CD4-positive, alpha-beta T cell treated with Interleukin-2 at 100 ng/mL for 4 hours (primary cell): ENCODE data around the gene F2RL1.
"Not testable (repeated sequence)": the region's sequence is repeated elsewhere in the genome, so short reads cannot be mapped to it uniquely, and the experiment has no call there.

Source experiments
- DNase-seq: peaks from one replicate; pipeline ENCODE4 v3.0.0-alpha.2; 2020; ENCODE audit warnings: low spot score

F2RL1 gene

DNA sequence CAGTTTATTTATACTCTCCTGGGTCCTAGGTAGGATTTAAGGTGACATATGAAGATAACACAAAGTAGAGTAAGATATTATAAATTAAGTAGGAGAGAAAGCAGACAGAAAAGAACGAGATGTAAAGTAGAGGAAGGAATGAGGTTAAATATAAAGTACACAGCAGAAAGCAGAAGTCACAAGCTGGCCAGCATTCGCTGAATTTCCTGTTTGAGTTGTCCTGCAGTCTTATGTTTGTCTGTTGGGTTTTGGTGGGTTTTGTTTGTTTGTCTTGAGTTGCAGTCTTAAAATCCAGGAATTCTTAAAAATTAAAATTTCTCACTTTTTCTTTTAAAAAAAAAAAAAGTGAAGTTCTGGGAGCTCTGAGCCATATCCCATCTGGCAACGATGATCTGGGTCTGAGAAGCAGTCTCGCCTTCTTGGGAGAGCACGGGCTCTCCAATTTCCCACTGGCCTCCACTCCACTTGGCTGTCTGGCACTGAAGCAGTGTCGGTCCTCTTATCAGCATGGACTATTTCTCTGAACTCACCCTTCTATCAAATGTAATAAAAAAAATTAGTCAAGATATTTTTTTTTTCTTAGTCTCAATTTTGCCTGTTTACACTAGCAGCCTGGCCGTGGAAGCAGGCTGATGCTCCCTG lies 33.0 kb downstream of the F2RL1 start:
- no peak for DNase-seq

DNA sequence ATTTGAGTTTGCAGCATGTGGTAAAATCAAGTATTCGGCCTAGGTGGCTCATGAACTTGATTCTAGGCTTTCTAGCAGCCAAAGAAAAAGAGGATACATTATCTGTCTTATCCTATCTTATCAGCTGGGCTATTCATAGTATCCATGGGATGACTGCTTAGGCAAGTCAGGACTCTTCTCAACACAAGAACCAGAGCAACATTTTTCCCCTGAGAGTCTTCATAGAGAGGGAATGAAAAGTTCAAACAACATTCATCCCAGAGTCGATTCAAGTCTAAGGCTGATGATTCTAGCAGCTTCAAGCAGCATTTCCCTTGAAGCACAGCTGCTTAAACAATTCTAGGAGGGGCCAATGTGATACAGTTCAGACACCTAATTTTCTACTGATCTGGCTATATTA lies 33.9 kb downstream of the F2RL1 start:
- no peak for DNase-seq

GRCh38 chr5:76853741-76854140 lies 34.9 kb downstream of the F2RL1 start:
- DNase-seq: not testable (repeated sequence)

DNA sequence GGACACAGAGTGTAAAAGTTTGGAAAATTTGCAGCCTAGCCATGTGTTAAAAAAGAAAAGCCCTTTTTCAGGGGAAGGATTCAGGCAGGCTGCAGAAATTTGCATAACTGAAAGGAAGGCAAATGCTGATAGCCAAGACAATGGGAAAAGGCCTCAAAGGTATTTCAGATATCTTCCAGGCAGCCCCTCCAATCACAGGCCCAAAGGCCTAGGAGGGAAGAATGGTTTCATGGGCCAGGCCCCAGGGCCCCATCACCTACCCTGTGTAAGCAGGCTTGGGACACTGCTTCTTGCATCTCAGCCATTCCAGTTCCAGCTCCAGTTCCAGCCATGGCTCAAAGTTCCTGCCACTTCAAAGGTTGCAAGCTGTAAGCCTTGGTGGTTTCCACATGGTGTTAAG lies 35.8 kb downstream of the F2RL1 start:
- no peak for DNase-seq

- DNase-seq: not testable (repeated sequence)
These were observed 36.7 kb downstream of the F2RL1 start for GRCh38 chr5:76855501-76855900.

- peak; percentile 70 for DNase-seq
These were observed 37.1 kb downstream of the F2RL1 start for GRCh38 chr5:76855961-76856360.

DNA sequence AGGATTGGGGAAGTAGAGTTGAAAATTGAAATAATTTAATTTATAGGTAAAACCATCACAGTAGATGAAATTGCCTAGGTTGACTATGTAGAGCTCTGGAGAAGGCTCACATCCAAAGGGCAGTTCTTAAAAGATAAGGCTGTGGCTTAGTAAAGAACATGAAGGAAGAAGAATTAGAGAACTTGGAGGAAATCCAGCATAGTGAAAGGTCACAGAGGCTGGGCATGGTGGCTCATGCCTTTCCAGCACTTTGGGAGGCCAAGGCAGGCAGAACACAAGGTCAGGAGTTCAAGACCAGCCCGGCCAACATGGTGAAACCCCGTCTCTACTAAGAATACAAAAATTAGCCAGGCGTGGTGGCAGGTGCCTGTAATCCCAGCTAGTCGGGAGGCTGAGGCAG lies 38.0 kb downstream of the F2RL1 start:
- DNase-seq: not testable (repeated sequence)

DNA sequence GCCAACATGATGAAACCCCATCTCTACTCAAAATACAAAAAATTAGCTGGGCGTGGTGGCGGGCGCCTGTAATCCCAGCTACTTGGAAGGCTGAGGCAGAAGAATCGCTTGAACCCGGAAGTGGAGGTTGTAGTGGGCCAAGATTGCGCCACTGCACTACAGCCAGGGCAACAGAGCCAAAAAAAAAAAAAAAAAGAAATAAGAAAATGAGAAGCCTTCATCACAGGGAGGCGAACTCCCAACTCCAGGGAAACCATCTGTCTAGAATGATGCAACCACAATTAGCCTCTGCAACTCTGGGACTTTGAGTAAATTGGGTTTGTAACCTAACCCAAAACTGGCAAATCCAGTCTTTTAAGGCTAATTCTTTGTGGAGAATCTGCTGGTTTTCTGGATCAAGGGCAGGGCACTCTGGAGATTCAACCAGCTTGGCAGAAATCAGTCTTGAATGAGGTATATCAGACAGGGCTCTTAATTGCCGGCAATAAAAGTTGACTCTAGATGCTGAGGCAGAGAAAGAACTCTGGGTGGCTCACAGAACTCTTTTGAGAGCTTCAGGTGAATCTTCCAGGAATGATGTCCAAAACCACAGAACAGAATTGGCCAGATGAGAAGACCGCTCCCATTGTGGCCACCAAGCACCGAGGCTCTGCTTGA lies 40.9 kb downstream of the F2RL1 start:
- no peak for DNase-seq

DNA sequence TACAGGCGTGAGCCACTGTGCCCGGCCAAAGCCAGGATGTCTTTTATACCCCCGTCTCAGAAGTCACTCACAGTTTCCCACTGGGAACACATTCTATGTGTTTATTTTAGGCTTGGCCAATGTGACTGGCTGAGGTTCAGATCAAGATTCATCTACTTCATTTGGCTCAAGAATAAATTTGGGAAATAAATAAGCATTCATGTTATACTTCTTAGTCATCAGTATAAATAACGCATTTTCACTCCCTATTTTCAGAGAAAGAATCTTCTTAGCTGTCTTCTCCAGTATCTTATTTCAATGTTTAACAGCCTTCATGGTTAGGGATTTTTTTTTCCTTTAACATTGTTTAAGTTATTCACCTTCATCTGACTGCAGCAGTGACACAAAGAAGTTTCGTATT lies 42.8 kb downstream of the F2RL1 start:
- no peak for DNase-seq

- DNase-seq: no peak
These were observed 44.2 kb downstream of the F2RL1 start for GRCh38 chr5:76863001-76863400.

DNA sequence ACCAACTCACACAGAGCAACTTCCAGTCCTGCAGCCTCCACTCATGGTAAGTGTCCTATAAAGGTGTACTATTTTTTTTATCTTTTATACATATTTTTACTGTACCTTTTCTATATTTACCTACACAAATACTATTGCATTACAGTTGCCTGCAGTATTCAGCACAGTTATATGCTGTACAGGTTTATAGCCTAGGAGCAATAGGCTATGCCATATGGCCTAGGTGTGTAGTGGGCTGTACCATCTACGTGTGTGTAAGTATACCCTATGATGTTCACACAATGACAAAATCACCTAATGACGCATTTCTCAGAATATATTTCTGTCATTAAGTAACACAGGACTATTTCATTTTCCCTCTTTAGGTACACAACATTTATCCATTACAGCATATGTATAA lies 47.7 kb downstream of the F2RL1 start:
- DNase-seq: no peak

- no peak for DNase-seq
These were observed 48.2 kb downstream of the F2RL1 start for GRCh38 chr5:76867038-76867437.

GRCh38 chr5:76867827-76868693 lies 49.2 kb downstream of the F2RL1 start:
- peak; percentile 69 for DNase-seq

DNA sequence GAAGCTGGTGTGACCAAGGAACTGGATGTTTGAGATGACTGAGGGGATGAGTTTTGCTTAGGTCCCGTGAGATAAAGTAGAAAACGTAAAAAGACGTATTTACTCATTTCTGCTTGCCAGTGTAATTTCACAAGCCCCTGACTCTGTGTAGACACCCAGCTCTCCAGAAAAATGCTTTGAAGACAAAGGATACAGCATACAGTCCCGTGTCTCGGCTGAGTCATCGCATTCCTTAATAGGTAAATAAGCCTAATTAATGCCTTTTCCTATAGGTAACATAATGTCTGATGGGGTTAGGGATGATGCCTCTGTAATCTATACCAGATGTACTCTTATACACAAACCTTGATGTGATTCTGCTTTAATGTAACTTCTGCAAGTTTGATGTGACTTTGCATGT lies 51.2 kb downstream of the F2RL1 start:
- DNase-seq: no peak

GRCh38 chr5:76874088-76874581 lies 55.3 kb downstream of the F2RL1 start:
- DNase-seq: no peak
